Osteocyte (in vitro differentiated cells): ENCODE data around the gene TUBB2A. TPM values are rescaled to one million over a fixed set of nuclear protein-coding genes. Genes with fewer than 3 reads are reported as not detected.

ENCODE experiments used
- DNase-seq: peaks from one replicate; pipeline ENCODE4 v3.0.0; 2021; ENCODE audit warnings: mixed read lengths; ENCODE audit not compliant: unreplicated experiment; ENCODE audit errors: extremely low spot score
- H3K27ac Mint-ChIP-seq: one replicate; pipeline ENCODE4 v1.8.0; 2021; ENCODE audit warnings: mild to moderate bottlenecking, mixed read lengths; ENCODE audit not compliant: unreplicated experiment
- H3K27me3 Mint-ChIP-seq: one replicate; pipeline ENCODE4 v1.8.0; 2021; ENCODE audit warnings: mixed read lengths; ENCODE audit not compliant: unreplicated experiment
- H3K36me3 Mint-ChIP-seq: one replicate; pipeline ENCODE4 v1.8.0; 2021; ENCODE audit warnings: mixed read lengths; ENCODE audit not compliant: unreplicated experiment
- H3K4me1 Mint-ChIP-seq: one replicate; pipeline ENCODE4 v1.8.0; 2021; ENCODE audit warnings: mixed read lengths; ENCODE audit not compliant: unreplicated experiment
- H3K4me3 Mint-ChIP-seq: one replicate; pipeline ENCODE4 v1.8.0; 2021; ENCODE audit warnings: mild to moderate bottlenecking, moderate library complexity, mixed read lengths; ENCODE audit not compliant: unreplicated experiment
- H3K9me3 Mint-ChIP-seq: one replicate; pipeline ENCODE4 v1.8.0; 2021; ENCODE audit warnings: mixed read lengths; ENCODE audit not compliant: unreplicated experiment
- CTCF ChIP-seq: fragments of 200-600 bp; sonication (generic); IDR thresholded peaks from 2 replicates; pipeline ENCODE4 v1.5.0; 2021; ENCODE audit warnings: antibody characterized with exemption, mild to moderate bottlenecking, moderate library complexity
- long read RNA-seq: library from polyadenylated mRNA; unstranded; transcript quantifications from one replicate; pipeline ENCODE4 v2.0.0, GENCODE V29; 2021
- total RNA-seq: library from RNA; stranded (reverse); gene quantifications from 2 replicates; pipeline ENCODE4 v1.2.1, GENCODE V29; 2021

TUBB2A gene
- total RNA-seq = 82.3 and 92.3 TPM in 2 replicates
- long read RNA-seq, transcript TUBB2A-201 (4 exons, 1,595 nt) = major isoform, 160 of 172 reads
- long read RNA-seq, partial matches to known transcripts = 2 of 172 reads
- long read RNA-seq, other reads (novel, unspliced or antisense) = 7 of 172 reads

GRCh38 chr6:3157131-3157933 lies at the start of gene TUBB2A:
Gene TUBB2A, minus strand, starts transcription at chr6:3157544. Its CDS starts 81 bp downstream, at chr6:3157463.
- DNase-seq = peak; percentile 95
- peak within 1 kb of the TSS; percentile 90 for H3K27ac Mint-ChIP-seq
- TF ChIP-seq CTCF = peak; percentile 73
- H3K4me3 Mint-ChIP-seq = peak within 1 kb of the TSS; percentile 94
- H3K36me3 Mint-ChIP-seq = peaks cover 20% of the 10 kb centered on the region
- H3K4me1 Mint-ChIP-seq = peaks cover 35% of the 10 kb centered on the region
- H3K9me3 Mint-ChIP-seq = no peaks in the 10 kb centered on the region
- no peaks in the 10 kb centered on the region for H3K27me3 Mint-ChIP-seq

- H3K36me3 Mint-ChIP-seq = no peaks in the 10 kb centered on the region
- DNase-seq = peak; percentile 30
- H3K9me3 Mint-ChIP-seq = no peaks in the 10 kb centered on the region
- no peak for TF ChIP-seq CTCF
- no peak overlapping the region for H3K4me3 Mint-ChIP-seq
- H3K27me3 Mint-ChIP-seq = no peaks in the 10 kb centered on the region
- H3K4me1 Mint-ChIP-seq = peaks cover 36% of the 10 kb centered on the region
- H3K27ac Mint-ChIP-seq = peak overlapping the region; percentile 73
These were observed 49.1 kb upstream of the TUBB2A start for GRCh38 chr6:3206339-3207015.

GRCh38 chr6:3205913-3206312 lies 48.6 kb upstream of the TUBB2A start:
- peak; percentile 68 for DNase-seq
- peak overlapping the region; percentile 73 for H3K27ac Mint-ChIP-seq
- no peak for TF ChIP-seq CTCF
- no peaks in the 10 kb centered on the region for H3K27me3 Mint-ChIP-seq
- peaks cover 33% of the 10 kb centered on the region for H3K4me1 Mint-ChIP-seq
- H3K4me3 Mint-ChIP-seq = no peak overlapping the region
- no peaks in the 10 kb centered on the region for H3K9me3 Mint-ChIP-seq
- no peaks in the 10 kb centered on the region for H3K36me3 Mint-ChIP-seq

GRCh38 chr6:3204921-3205320 lies 47.6 kb upstream of the TUBB2A start:
- peaks cover 33% of the 10 kb centered on the region for H3K4me1 Mint-ChIP-seq
- H3K36me3 Mint-ChIP-seq = no peaks in the 10 kb centered on the region
- H3K27me3 Mint-ChIP-seq = no peaks in the 10 kb centered on the region
- peak; percentile 53 for DNase-seq
- H3K27ac Mint-ChIP-seq = no peak overlapping the region
- H3K4me3 Mint-ChIP-seq = no peak overlapping the region
- no peaks in the 10 kb centered on the region for H3K9me3 Mint-ChIP-seq
- TF ChIP-seq CTCF = no peak
